GM12865 (cell line): ENCODE measurements around the gene KIF17.

Experiments
- DNase-seq: peaks from one replicate; pipeline ENCODE4 v3.0.0; 2010; ENCODE audit warnings: low read depth
- H3K4me3 ChIP-seq: 2 replicates; pipeline ENCODE4 v1.5.1; 2011; ENCODE audit warnings: mild to moderate bottlenecking, low read depth, low read length, control low read depth
- CTCF ChIP-seq: IDR thresholded peaks from 2 replicates; pipeline ENCODE4 v1.5.1; 2011; ENCODE audit warnings: low read length, control low read depth, low read depth, inconsistent platforms; ENCODE audit not compliant: insufficient read depth; ENCODE audit errors: missing control alignments

KIF17 gene

GRCh38 chr1:20727746-20728316, 10.0 kb upstream of the KIF17 start:
- DNase-seq: peak; percentile 21
- H3K4me3 ChIP-seq: no peak overlapping the region

GRCh38 chr1:20726932-20727745, 9.3 kb upstream of the KIF17 start:
- no peak for DNase-seq
- TF ChIP-seq CTCF: no peak
- no peak overlapping the region for H3K4me3 ChIP-seq

More at GRCh38 chr1:20727746-20728316, 10.0 kb upstream of the KIF17 start:
- TF ChIP-seq CTCF: peak; percentile 4

- DNase-seq: no peak
Observed at GRCh38 chr1:20726118-20726911, 8.5 kb upstream of the KIF17 start.

GRCh38 chr1:20725189-20726117, 7.6 kb upstream of the KIF17 start:
- H3K4me3 ChIP-seq: no peak overlapping the region
- TF ChIP-seq CTCF: no peak
- DNase-seq: no peak

More at GRCh38 chr1:20726118-20726911, 8.5 kb upstream of the KIF17 start:
- no peak for TF ChIP-seq CTCF
- H3K4me3 ChIP-seq: no peak overlapping the region

GRCh38 chr1:20724364-20725188, 6.8 kb upstream of the KIF17 start:
- DNase-seq: no peak
- TF ChIP-seq CTCF: no peak
- no peak overlapping the region for H3K4me3 ChIP-seq
